Regular cardiac myocyte (primary cell): ENCODE results near the gene POU2F3. TPM values are rescaled to one million over a fixed set of nuclear protein-coding genes. Genes with fewer than 3 reads are reported as not detected.

Experiments
- total RNA-seq: library from RNA; depleted of rRNA; stranded (reverse); fragments of >200 nt; gene quantifications from 2 replicates; pipeline ENCODE4 v1.2.3, GENCODE V29; 2014

The POU2F3 gene
- total RNA-seq: not detected in 2 replicates

DNA sequence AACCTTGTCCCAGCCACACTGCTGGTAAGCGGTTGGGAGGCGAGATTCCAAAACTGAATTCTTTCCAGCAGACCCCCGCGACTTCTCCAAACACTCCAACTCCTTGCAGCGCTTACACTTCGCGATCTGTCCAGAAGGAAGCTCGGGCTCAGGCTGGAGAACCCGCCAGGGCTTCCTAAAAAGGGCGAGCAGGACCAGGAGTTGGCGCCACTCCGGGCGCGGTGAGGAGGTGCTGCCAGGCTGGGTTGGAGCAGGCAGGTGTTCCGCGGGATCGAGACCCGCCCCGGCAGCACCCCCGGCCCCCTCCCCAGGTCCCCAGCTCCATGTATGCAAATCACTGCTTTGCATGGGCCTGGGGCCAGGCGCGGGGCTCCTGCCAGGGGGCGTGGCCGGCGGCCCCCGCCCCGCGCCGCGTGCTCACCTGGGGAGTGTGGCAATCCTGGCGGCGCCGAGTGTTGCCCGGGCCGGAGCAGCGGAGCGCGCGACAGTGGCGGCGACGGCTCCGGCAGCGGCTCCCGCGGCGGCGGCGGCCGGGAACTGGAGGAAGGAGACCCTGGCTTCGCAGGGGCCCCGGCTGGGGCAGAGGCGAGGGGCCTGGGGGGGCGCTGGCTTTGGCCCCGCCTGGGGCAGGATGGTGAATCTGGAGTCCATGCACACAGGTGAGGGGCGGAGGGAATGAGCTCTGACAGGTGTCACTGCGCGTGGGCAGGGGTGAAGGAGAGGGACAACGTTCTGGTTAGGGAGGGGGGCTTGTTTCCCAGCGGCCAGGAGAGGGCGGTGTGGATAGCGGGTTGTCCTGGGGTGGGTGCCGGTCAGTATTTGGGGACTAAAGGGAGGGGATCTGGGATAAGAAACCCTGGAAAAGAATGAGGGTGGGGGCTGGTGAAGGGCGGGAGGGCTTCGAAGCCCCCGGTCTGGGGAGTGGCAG, at the start of gene POU2F3:
Gene POU2F3 (plus strand): TSS at position 428 of the 928 bp plus-strand sequence. CDS start 204 bp downstream, at position 632.

DNA sequence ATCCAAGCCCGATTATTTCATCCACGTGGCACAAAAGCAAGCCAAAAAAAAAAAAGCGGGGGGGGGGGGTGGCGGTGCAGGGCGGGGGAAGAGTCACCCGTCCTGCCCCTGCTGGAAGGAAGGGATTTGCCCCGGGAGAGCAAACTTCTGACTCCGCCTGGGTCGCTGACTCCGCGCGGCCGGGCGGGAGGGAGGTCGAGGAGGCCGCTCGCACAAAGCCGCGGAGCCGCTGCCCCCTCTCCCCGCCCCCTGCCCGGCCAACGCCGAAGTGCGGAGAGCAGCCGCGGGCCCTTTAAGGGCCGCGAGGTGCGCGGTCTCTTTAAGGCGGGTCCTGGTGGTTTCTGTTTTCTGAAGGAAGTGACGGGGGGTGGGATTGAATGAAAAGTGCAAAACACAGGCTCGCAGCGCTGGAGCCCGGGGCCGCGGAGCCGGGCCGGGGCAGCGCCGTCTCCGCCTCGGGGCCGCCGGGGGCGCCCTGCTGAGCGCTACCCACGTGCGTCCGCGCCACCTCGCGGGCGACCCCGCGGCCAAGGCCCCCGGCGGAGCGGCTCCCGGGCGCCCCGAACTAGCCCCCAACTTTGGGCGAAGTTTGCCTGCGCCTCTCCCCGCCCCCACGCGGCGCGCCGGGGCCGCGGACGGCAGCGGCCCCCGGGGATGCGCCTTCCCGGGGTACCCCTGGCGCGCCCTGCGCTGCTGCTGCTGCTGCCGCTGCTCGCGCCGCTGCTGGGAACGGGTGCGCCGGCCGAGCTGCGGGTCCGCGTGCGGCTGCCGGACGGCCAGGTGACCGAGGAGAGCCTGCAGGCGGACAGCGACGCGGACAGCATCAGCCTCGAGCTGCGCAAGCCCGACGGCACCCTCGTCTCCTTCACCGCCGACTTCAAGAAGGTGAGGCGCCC, 29.1 kb upstream of the POU2F3 start, which contains the start of gene OAF:
Gene OAF (plus strand): TSS at position 407 of the 896 bp plus-strand sequence. CDS start 248 bp downstream, at position 655.

DNA sequence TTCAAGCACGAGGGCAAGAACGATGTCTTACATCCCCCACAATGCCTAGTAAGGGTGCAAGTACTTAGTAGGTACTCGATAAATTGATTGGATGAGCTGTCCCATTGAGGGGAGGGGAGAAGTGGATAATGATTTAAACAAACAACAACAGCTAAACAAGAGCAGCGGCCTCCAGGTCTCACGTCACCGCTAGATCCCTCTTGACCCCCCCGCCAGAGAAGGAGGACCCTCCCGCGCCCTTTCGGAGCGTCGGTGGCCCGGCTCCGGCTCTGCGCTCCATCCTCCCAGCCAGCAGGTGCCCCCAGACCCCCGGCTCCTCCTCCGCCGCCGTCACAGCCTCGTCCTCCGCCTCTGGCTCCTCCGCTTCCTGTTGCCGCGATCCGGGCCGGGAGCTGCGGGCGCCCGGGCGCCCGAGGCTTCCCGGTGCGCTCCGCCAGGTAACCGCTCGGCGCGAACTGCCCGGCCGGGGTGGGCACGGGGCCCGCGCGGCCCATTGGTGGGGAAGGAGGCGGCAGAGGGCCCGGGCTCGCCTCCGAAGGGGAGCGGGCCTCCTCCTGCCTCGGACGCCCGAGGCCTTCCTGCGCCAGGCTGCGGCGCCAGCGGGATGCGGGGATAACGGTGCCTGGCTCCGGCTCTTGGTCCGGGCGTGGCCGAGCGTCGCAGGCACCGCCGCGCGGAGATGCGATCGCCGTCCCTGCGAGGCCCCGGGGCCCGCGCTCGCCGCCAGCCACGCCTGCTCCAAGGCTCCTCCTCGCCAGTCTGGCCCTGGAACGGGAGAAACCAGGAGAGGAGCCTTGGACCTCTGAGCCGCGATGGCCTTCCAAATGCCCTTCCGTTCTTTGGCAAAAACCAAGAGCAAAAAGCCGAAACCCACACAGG, 85.2 kb downstream of the POU2F3 start, which contains the start of gene TLCD5:
Gene TLCD5 (plus strand): TSS at position 368 of the 879 bp plus-strand sequence. CDS start 2,143 bp downstream, outside the sequence.

DNA sequence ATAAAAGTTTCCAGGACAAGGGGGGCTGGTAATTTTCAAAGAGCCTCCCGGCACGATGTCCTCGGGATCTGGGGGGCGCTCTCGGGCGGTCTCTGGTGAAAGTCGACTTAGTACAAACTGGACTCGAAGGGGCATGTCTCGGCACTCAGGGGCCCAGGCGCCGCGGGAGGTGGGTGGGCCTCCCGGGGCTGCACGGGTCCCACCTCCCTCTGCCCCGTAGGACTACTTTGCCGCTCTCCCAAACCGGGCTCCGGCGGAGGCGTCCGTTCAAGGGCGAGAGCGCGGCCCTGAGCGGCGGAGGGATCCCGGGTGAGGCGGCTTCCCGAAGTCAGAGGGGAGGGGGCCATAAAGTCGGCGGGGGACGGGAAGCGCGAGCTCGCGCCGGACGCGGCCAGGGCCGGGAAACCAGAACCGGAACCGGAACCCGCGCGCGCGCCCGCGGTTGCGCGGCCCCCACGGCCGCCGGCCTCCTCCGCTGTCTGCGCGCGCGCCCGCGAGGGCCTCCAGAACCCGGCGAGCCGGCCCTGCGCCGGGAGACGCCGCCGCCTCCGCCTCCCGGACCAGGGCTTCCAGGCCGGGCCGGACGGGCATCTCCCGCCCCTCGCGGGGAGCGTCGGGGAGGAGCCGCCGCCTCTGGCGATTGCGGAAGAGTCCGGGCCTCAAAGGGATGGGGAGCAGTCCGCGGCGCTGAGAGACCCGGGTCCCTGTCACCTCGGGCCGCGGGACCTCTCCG, 96.1 kb downstream of the POU2F3 start, which contains the start of gene ARHGEF12:
Gene ARHGEF12 (plus strand): TSS at position 506 of the 733 bp plus-strand sequence. CDS start 831 bp downstream, outside the sequence.

Other genes starting within 250 kb of the POU2F3 start
- not detected in 2 replicates for gene TRIM29, start 102.0 kb upstream of the POU2F3 start, total RNA-seq
- 17.5 and 19.9 TPM in 2 replicates for gene OAF, start 29.1 kb upstream of the POU2F3 start, total RNA-seq
- 7.5 and 11.6 TPM in 2 replicates for gene TLCD5, start 85.2 kb downstream of the POU2F3 start, total RNA-seq
- 80.3 and 89.1 TPM in 2 replicates for gene ARHGEF12, start 96.3 kb downstream of the POU2F3 start, total RNA-seq